Measurements from ENCODE around the gene HMX1. TPM values are rescaled to one million over a fixed set of nuclear protein-coding genes. Genes with fewer than 3 reads are reported as not detected.

HMX1 gene
- total and polyA plus RNA-seq, 4 donors: not detected

DNA sequence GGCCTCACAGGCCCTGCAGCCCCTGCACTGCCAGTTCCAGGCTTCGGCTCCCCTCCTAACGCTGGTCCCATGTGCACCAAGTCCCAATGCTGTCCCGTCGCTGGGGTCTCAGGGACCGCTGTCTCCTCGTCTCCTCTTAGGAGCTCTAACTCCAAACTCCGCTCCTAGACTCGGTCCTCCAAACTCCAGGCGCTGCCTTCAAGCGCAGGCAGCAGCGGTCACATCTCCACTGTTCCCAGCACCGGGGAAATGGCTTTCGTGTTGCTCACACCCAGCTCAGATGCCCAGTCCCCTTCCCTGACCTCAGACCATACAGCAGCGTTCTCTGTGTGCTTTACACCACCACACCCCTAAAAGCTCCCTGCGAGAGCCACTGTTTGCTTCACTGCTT is 19.6 kb upstream of the HMX1 start:
- Histone ChIP-seq H3K4me1 (ENCODE audit: control insufficient read depth in 1 of 2, insufficient read depth in 2 of 2, low read length in 2 of 2) (no peaks in the 10 kb centered on the region), H3K4me3 (ENCODE audit: low read length in 2 of 2) (no peak overlapping the region), H3K27ac (ENCODE audit: low read depth in 1 of 2, low read length in 2 of 2) (no peak overlapping the region), H3K27me3 (ENCODE audit: control insufficient read depth in 1 of 2, insufficient read depth in 2 of 2, low read length in 1 of 2) (peaks cover 0 to 2% of the 10 kb centered on the region in 2 donors), H3K9me3 (ENCODE audit: control insufficient read depth, low read length) (peaks cover 3% of the 10 kb centered on the region), H3K36me3 (ENCODE audit: control insufficient read depth in 1 of 2, insufficient read depth in 2 of 2, low read length in 1 of 2) (no peaks in the 10 kb centered on the region)
- DNase-seq: no peak
- ATAC-seq (ENCODE audit: low FRiP score): no peak
- 21 to 23% methylated on average over 15 of the region's 15 CpGs for WGBS, 2 donors
- intact Hi-C loops (cut with DNase I): no loop called here

DNA sequence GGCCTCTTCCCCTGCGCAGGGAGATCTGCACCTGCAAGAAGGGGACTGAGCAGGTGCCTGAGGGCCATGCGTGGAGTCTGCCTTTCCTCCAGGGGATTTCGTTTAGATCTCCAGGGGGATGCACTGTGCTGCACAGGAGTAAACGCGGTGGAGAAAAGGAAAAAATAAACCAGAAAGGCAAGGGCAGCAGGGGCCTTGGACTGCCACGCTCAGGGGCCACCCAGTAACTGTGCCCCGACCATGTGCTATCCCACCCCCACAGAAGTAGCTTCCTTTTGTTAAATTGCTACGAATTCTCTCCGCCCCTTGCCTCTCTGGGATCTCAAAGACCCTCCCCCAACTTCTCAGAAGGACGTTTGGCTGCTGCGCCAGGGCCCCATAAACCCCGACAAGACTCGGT is 17.2 kb upstream of the HMX1 start:
- DNase-seq (no peak), ATAC-seq (ENCODE audit: low FRiP score) (no peak)
- no peak overlapping the region for H3K27ac ChIP-seq (ENCODE audit: low read depth in 1 of 2, low read length in 2 of 2)
- intact Hi-C loops (cut with DNase I): no loop called here
- no peak overlapping the region for H3K4me3 ChIP-seq (ENCODE audit: low read length in 2 of 2)
- WGBS, 2 donors: 5 to 6% methylated on average over 13 of the region's 13 CpGs
- no peaks in the 10 kb centered on the region for H3K27me3 ChIP-seq (ENCODE audit: control insufficient read depth in 1 of 2, insufficient read depth in 2 of 2, low read length in 1 of 2)
- peaks cover 3% of the 10 kb centered on the region for H3K9me3 ChIP-seq (ENCODE audit: control insufficient read depth, low read length)
- H3K36me3 ChIP-seq (ENCODE audit: control insufficient read depth in 1 of 2, insufficient read depth in 2 of 2, low read length in 1 of 2): no peaks in the 10 kb centered on the region
- H3K4me1 ChIP-seq (ENCODE audit: control insufficient read depth in 1 of 2, insufficient read depth in 2 of 2, low read length in 2 of 2): no peaks in the 10 kb centered on the region

DNA sequence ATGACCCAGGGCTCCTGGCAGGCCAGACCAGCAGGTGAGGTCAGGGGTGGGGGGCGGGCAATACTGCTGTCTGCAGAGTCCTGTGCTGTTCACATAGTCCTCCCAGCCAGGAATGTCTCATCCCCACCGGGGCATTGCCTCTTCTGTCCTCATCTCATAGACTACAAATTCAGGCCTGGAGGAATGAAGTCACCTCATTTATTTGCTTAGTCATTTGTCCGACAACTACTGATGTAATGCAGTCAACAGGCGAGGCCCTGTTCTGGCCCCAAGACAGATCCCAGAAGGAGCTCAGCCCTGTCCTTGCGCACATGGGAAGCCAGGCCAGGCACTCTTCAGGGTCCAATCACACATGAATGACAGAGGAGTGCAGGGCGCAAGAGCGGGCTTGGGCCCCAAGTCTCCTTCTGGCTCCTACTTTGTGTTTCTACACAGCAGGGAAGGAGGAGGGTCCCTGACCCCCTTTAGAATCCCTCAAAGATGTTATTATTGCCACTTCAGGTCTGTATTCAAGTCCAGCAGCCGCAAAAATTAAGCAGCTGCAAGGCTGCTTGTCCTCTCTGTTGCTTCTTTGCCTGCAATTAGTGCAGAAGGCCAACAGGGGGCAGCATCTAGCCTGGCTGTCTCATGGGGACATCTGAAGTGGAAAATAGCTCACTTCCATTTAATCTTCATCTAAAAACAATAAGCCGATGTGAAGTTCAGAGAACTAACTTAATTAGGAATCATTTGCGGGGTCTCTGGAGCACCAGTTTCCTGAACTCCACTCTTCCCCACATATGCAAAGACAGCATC is 15.2 kb upstream of the HMX1 start:
- ATAC-seq (ENCODE audit: low FRiP score): no peak
- no peak overlapping the region for H3K4me3 ChIP-seq (ENCODE audit: low read length in 2 of 2)
- H3K27me3 ChIP-seq (ENCODE audit: control insufficient read depth in 1 of 2, insufficient read depth in 2 of 2, low read length in 1 of 2): no peaks in the 10 kb centered on the region
- peaks cover 3% of the 10 kb centered on the region for H3K9me3 ChIP-seq (ENCODE audit: control insufficient read depth, low read length)
- H3K27ac ChIP-seq (ENCODE audit: low read depth in 1 of 2, low read length in 2 of 2): no peak overlapping the region
- H3K4me1 ChIP-seq (ENCODE audit: control insufficient read depth in 1 of 2, insufficient read depth in 2 of 2, low read length in 2 of 2): no peaks in the 10 kb centered on the region
- 78 to 91% methylated on average over 10 of the region's 10 CpGs for WGBS, 2 donors
- no peaks in the 10 kb centered on the region for H3K36me3 ChIP-seq (ENCODE audit: control insufficient read depth in 1 of 2, insufficient read depth in 2 of 2, low read length in 1 of 2)
- DNase-seq: no peak
- intact Hi-C loops (cut with DNase I): no loop called here

DNA sequence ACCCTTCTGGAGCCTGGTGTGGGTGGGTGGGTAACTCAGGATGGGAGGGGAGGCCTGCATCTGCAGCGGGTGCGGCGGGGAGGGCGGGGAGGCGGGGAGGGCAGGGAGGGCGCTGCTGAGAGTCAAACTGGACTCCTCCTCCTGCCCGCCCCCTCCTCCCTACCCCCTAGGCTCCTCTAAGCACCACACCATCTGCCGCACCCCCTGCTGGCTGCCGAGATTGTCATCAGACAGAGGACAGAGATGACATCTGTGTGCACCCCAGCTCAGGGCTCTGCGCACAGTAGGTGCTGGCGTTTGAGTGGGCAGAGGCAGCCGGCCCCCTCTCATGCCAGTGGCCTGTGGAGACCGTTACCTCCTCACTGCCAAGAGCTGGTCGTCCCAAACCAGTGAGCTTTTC is 10.6 kb upstream of the HMX1 start:
- no peaks in the 10 kb centered on the region for H3K27me3 ChIP-seq (ENCODE audit: control insufficient read depth in 1 of 2, insufficient read depth in 2 of 2, low read length in 1 of 2)
- DNase-seq (no peak), ATAC-seq (ENCODE audit: low FRiP score) (no peak)
- WGBS, 2 donors: 35 to 43% methylated on average over 10 to 14 of the region's 14 CpGs
- H3K4me3 ChIP-seq (ENCODE audit: low read length in 2 of 2): no peak overlapping the region
- H3K36me3 ChIP-seq (ENCODE audit: control insufficient read depth in 1 of 2, insufficient read depth in 2 of 2, low read length in 1 of 2): no peaks in the 10 kb centered on the region
- intact Hi-C loops (cut with DNase I): no loop called here
- no peaks in the 10 kb centered on the region for H3K4me1 ChIP-seq (ENCODE audit: control insufficient read depth in 1 of 2, insufficient read depth in 2 of 2, low read length in 2 of 2)
- peaks cover under 1% of the 10 kb centered on the region for H3K9me3 ChIP-seq (ENCODE audit: control insufficient read depth, low read length)
- H3K27ac ChIP-seq (ENCODE audit: low read depth in 1 of 2, low read length in 2 of 2): no peak overlapping the region

DNA sequence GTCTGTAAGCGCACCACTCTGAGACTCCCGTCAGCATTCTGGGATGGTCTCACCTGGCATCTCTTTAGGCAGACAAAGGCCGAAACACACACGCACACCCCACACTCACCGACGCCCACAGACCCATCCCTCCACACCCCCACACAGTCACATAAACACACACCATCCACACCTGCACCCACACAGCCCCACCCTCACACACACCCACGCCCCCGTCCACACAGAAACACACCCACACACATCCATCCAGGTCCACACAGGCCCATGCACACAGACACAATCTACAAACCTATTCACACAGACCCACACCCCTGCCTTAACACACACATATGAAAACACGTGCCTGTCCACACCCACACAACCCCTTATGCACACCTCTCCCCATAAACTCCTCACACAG is 9.2 kb upstream of the HMX1 start:
- DNase-seq (no peak), ATAC-seq (ENCODE audit: low FRiP score) (no peak)
- Histone ChIP-seq H3K9me3 (ENCODE audit: control insufficient read depth, low read length) (no peaks in the 10 kb centered on the region), H3K4me3 (ENCODE audit: low read length in 2 of 2) (no peak overlapping the region), H3K4me1 (ENCODE audit: control insufficient read depth in 1 of 2, insufficient read depth in 2 of 2, low read length in 2 of 2) (no peaks in the 10 kb centered on the region), H3K27ac (ENCODE audit: low read depth in 1 of 2, low read length in 2 of 2) (no peak overlapping the region), H3K27me3 (ENCODE audit: control insufficient read depth in 1 of 2, insufficient read depth in 2 of 2, low read length in 1 of 2) (no peaks in the 10 kb centered on the region), H3K36me3 (ENCODE audit: control insufficient read depth in 1 of 2, insufficient read depth in 2 of 2, low read length in 1 of 2) (no peaks in the 10 kb centered on the region)
- 86 to 87% methylated on average over 9 of the region's 9 CpGs for WGBS, 2 donors
- intact Hi-C loops (cut with DNase I): no loop called here

DNA sequence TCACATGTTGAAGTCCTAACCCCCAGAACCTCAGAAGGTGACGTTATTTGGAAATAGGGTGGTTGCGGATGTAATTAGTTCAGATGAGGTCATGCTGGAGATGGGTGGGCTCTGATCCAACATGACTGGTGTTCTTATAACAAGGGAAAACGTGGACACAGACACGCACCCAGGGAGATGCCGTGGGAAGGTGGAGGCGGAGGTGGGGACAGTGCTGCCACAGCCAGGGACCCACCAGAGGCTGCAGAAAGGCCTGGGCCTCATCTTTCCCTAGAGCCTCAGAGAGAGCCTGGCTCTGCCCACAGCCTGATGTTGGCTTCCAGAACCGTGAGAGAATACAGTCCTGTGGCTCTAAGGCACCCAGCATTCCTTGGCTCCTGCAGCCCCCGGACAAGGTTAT is 7.9 kb upstream of the HMX1 start:
- H3K27ac ChIP-seq (ENCODE audit: low read depth in 1 of 2, low read length in 2 of 2): no peak overlapping the region
- DNase-seq: no peak
- H3K4me1 ChIP-seq (ENCODE audit: control insufficient read depth in 1 of 2, insufficient read depth in 2 of 2, low read length in 2 of 2): no peaks in the 10 kb centered on the region
- H3K9me3 ChIP-seq (ENCODE audit: control insufficient read depth, low read length): no peaks in the 10 kb centered on the region
- no peak for ATAC-seq (ENCODE audit: low FRiP score)
- WGBS, 2 donors: 69 to 73% methylated on average over 8 of the region's 8 CpGs
- H3K36me3 ChIP-seq (ENCODE audit: control insufficient read depth in 1 of 2, insufficient read depth in 2 of 2, low read length in 1 of 2): no peaks in the 10 kb centered on the region
- intact Hi-C loops (cut with DNase I): no loop called here
- no peaks in the 10 kb centered on the region for H3K27me3 ChIP-seq (ENCODE audit: control insufficient read depth in 1 of 2, insufficient read depth in 2 of 2, low read length in 1 of 2)
- H3K4me3 ChIP-seq (ENCODE audit: low read length in 2 of 2): no peak overlapping the region

DNA sequence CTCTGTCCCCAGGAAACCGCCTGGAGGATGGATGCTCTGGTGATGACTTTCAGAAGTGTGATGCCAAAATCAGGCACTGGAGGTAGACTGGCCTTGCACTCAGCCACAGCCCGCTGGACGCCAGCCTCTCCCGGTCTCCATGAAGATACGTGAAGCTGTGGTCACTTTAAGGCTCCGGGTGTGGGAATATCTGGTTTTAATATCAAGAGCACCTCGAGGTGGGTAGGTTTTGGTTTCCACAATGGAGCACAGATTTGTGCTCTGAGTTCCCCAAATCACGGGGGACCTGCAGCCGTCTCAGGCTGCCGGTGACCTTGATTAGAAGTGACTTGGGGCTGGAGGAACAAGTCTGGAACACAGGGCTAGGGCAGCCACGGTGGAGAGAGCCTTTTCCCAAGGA is 6.8 kb upstream of the HMX1 start:
- Histone ChIP-seq H3K27me3 (ENCODE audit: control insufficient read depth in 1 of 2, insufficient read depth in 2 of 2, low read length in 1 of 2) (no peaks in the 10 kb centered on the region), H3K27ac (ENCODE audit: low read depth in 1 of 2, low read length in 2 of 2) (no peak overlapping the region), H3K36me3 (ENCODE audit: control insufficient read depth in 1 of 2, insufficient read depth in 2 of 2, low read length in 1 of 2) (no peaks in the 10 kb centered on the region), H3K4me1 (ENCODE audit: control insufficient read depth in 1 of 2, insufficient read depth in 2 of 2, low read length in 2 of 2) (no peaks in the 10 kb centered on the region), H3K9me3 (ENCODE audit: control insufficient read depth, low read length) (no peaks in the 10 kb centered on the region), H3K4me3 (ENCODE audit: low read length in 2 of 2) (no peak overlapping the region)
- ATAC-seq (ENCODE audit: low FRiP score) (no peak), DNase-seq (no peak)
- WGBS, 2 donors: 17 to 22% methylated on average over 11 of the region's 11 CpGs
- intact Hi-C loops (cut with DNase I): no loop called here

DNA sequence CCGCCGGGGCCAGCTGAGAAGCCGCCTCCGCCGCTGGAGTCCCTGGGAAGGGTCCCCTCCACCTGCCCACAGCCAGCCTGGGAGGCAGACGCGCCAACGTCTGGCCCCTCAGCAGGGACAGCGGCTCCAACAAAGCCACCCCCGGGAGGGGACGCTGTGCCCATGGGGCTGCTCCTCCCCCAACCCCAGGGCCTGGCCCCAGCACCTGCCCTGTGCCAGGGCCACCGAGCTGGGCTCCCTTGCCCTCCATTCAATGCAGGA is 6.1 kb upstream of the HMX1 start:
- DNase-seq: no peak
- no peak for ATAC-seq (ENCODE audit: low FRiP score)
- 0 to 2% methylated on average over 9 to 12 of the region's 12 CpGs for WGBS, 2 donors
- no peaks in the 10 kb centered on the region for H3K4me1 ChIP-seq (ENCODE audit: control insufficient read depth in 1 of 2, insufficient read depth in 2 of 2, low read length in 2 of 2)
- no peaks in the 10 kb centered on the region for H3K27me3 ChIP-seq (ENCODE audit: control insufficient read depth in 1 of 2, insufficient read depth in 2 of 2, low read length in 1 of 2)
- no peaks in the 10 kb centered on the region for H3K9me3 ChIP-seq (ENCODE audit: control insufficient read depth, low read length)
- intact Hi-C loops (cut with DNase I): no loop called here
- no peak overlapping the region for H3K27ac ChIP-seq (ENCODE audit: low read depth in 1 of 2, low read length in 2 of 2)
- H3K36me3 ChIP-seq (ENCODE audit: control insufficient read depth in 1 of 2, insufficient read depth in 2 of 2, low read length in 1 of 2): no peaks in the 10 kb centered on the region
- no peak overlapping the region for H3K4me3 ChIP-seq (ENCODE audit: low read length in 2 of 2)

DNA sequence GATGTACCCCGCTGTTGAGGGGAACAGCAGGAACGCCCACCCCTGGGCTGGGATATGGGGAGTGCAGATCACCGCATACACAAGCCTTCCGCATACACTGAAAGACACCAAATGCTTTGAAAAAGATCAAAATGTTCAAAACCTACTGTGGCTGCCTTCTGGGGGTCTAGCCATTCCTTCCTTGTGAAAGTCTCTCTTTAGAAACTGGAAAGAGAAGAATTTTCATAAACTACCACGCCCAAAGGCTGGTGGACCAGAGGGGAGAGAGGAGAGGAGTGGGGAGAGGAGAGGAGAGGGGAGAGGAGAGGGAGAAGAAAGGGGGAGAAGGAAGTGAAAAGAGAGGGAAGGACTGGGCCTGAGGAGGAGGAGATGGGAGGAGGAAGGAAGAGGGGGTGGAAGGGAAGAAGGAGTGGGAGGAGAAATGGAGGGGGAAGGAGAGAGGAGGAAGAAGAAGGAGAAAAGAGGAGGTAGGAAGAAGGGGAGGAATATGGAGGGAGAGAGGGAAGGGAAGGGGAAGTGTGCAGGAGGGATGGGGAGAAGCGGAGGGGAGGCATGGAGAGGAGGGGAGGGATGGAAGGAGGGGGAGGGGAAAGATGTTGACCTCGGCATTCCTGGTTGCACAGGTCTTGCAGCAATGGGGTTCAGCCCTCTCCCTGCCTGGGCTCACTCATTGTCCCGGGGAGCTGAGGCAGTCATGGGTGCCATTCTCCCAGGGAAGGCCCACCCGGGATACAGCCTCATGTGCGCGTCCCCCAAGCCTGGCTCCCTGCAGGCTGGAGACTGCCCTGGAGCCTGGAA is 5.5 kb upstream of the HMX1 start:
- no peaks in the 10 kb centered on the region for H3K9me3 ChIP-seq (ENCODE audit: control insufficient read depth, low read length)
- 5 to 7% methylated on average over 10 to 11 of the region's 11 CpGs for WGBS, 2 donors
- H3K27ac ChIP-seq (ENCODE audit: low read depth in 1 of 2, low read length in 2 of 2): no peak overlapping the region
- H3K4me3 ChIP-seq (ENCODE audit: low read length in 2 of 2): no peak overlapping the region
- DNase-seq: no peak
- H3K4me1 ChIP-seq (ENCODE audit: control insufficient read depth in 1 of 2, insufficient read depth in 2 of 2, low read length in 2 of 2): no peaks in the 10 kb centered on the region
- H3K27me3 ChIP-seq (ENCODE audit: control insufficient read depth in 1 of 2, insufficient read depth in 2 of 2, low read length in 1 of 2): no peaks in the 10 kb centered on the region
- H3K36me3 ChIP-seq (ENCODE audit: control insufficient read depth in 1 of 2, insufficient read depth in 2 of 2, low read length in 1 of 2): no peaks in the 10 kb centered on the region
- no peak for ATAC-seq (ENCODE audit: low FRiP score)
- intact Hi-C loops (cut with DNase I): no loop called here

All from aorta (tissue), 5 donors.